HEK293 (cell line): ENCODE measurements around the gene PAK1.

ENCODE experiments used
- CTCF ChIP-seq: fragments of 450-650 bp; formaldehyde crosslinking; IDR thresholded peaks from 2 replicates; pipeline ENCODE4 v1.5.1; 2016; ENCODE audit warnings: missing biosample characterization, missing genetic modification characterization
- PATZ1 ChIP-seq: fragments of 450-650 bp; formaldehyde crosslinking; IDR thresholded peaks from 2 replicates; pipeline ENCODE4 v1.5.1; 2016; ENCODE audit warnings: missing biosample characterization, missing genetic modification characterization
- PBX3 ChIP-seq: sonication (generic); formaldehyde crosslinking; IDR thresholded peaks from 2 replicates; pipeline ENCODE4 v1.8.1; 2022; ENCODE audit warnings: mild to moderate bottlenecking, moderate library complexity, missing genetic modification reagents
- REPIN1 ChIP-seq: fragments of 450-650 bp; formaldehyde crosslinking; IDR thresholded peaks from 2 replicates; pipeline ENCODE4 v1.5.1; 2017; ENCODE audit warnings: missing biosample characterization, missing genetic modification characterization, low read depth
- SETDB1 ChIP-seq: IDR thresholded peaks from one replicate; pipeline ENCODE4 v1.6.1; 2017; ENCODE audit warnings: mild to moderate bottlenecking, low read length, moderate library complexity, mixed read lengths; ENCODE audit not compliant: insufficient read length
- ZFP41 ChIP-seq: fragments of 450-650 bp; formaldehyde crosslinking; IDR thresholded peaks from 2 replicates; pipeline ENCODE4 v1.5.1; 2016; ENCODE audit warnings: missing biosample characterization, missing genetic modification characterization, borderline replicate concordance
- ZNF174 ChIP-seq: fragments of 450-650 bp; formaldehyde crosslinking; IDR thresholded peaks from 2 replicates; pipeline ENCODE4 v1.5.0; 2017; ENCODE audit warnings: missing biosample characterization, mild to moderate bottlenecking, missing genetic modification characterization
- ZNF18 ChIP-seq: fragments of 450-650 bp; formaldehyde crosslinking; IDR thresholded peaks from 2 replicates; pipeline ENCODE4 v1.5.1; 2016; ENCODE audit warnings: missing biosample characterization, missing genetic modification characterization
- ZNF398 ChIP-seq: fragments of 450-650 bp; formaldehyde crosslinking; IDR thresholded peaks from 2 replicates; pipeline ENCODE4 v1.5.1; 2017; ENCODE audit warnings: missing biosample characterization, missing genetic modification characterization
- ZNF518A ChIP-seq: fragments of 450-650 bp; formaldehyde crosslinking; conservative IDR thresholded peaks from 2 replicates; pipeline ENCODE4 v1.5.1; 2016; ENCODE audit warnings: low read depth, missing biosample characterization, missing genetic modification characterization
- ZNF558 ChIP-seq: fragments of 450-650 bp; formaldehyde crosslinking; IDR thresholded peaks from 2 replicates; pipeline ENCODE4 v1.5.1; 2016; ENCODE audit warnings: missing biosample characterization, missing genetic modification characterization
- ZSCAN5A ChIP-seq: fragments of 450-650 bp; formaldehyde crosslinking; IDR thresholded peaks from 2 replicates; pipeline ENCODE4 v1.5.1; 2016; ENCODE audit warnings: missing biosample characterization, missing genetic modification characterization

GRCh38 chr11:77294040-77294439 is 179.9 kb downstream of the PAK1 start:
- TF ChIP-seq ZFP41 (tag by site-specific recombination) (no peak), CTCF (tag by site-specific recombination) (no peak), ZNF18 (tag by site-specific recombination) (no peak), PBX3 (CRISPR knock-in tag) (no peak), ZNF518A (no peak), ZNF558 (tag by site-specific recombination) (no peak), REPIN1 (tag by site-specific recombination) (no peak), ZNF398 (tag by site-specific recombination) (no peak), PATZ1 (tag by site-specific recombination) (no peak), ZNF174 (tag by site-specific recombination) (no peak), SETDB1 (no peak), ZSCAN5A (tag by site-specific recombination) (no peak)
